Tibial artery (tissue), 4 donors: ENCODE measurements around the gene TRIOBP.

Experiments used
- DNase-seq, 2 donors: peaks; one replicate each; pipeline ENCODE4 v3.0.0-alpha.2; 2019
- H3K27ac ChIP-seq, 2 donors: fragments of 200-600 bp; sonication (generic) in 1 of 2; 1 replicate in 1 of 2; 2 replicates in 1 of 2; pipeline ENCODE4 v1.5.1; 2018 to 2019; ENCODE audit warnings: mild to moderate bottlenecking in 1 of 2
- H3K27me3 ChIP-seq, 2 donors: fragments of 200-600 bp; sonication (generic) in 1 of 2; one replicate each; pipeline versions ENCODE4 v1.5.1 to v1.6.0; 2016 to 2019
- H3K36me3 ChIP-seq, 3 donors: fragments of 200-600 bp; sonication (generic) in 2 of 3; one replicate each; pipeline ENCODE4 v1.5.1; 2016 to 2019; ENCODE audit warnings: mild to moderate bottlenecking in 2 of 3
- H3K4me1 ChIP-seq, 4 donors: fragments of 200-600 bp; sonication (generic) in 2 of 4; 1 replicate in 3 of 4; 2 replicates in 1 of 4; pipeline ENCODE4 v1.5.1; 2016 to 2019
- H3K4me3 ChIP-seq, 2 donors: fragments of 200-600 bp; sonication (generic) in 1 of 2; 1 replicate in 1 of 2; 2 replicates in 1 of 2; pipeline ENCODE4 v1.5.1; 2018 to 2019; ENCODE audit warnings: mild to moderate bottlenecking in 2 of 2
- H3K9me3 ChIP-seq, 3 donors: fragments of 200-600 bp; sonication (generic) in 1 of 3; one replicate each; pipeline ENCODE4 v1.5.1; 2016 to 2019
- CTCF ChIP-seq, 2 experiments: fragments of 200-600 bp in 1 of 2; fragments of 450-650 bp in 1 of 2; IDR thresholded peaks; one replicate each; pipeline ENCODE4 v1.5.1; 2017 to 2019; ENCODE audit warnings: antibody characterized with exemption in 2 of 2, mild to moderate bottlenecking in 1 of 2, moderate library complexity in 1 of 2
- intact Hi-C: fragments of 100-400 bp; cut with DNase I; formaldehyde crosslinking; loops from one replicate; pipeline ENCODE4 v1.15.0; 2023; ENCODE audit warnings: low total_unique reads

The TRIOBP gene

GRCh38 chr22:37681001-37681424, 15.8 kb upstream of the TRIOBP start:
- H3K4me3 ChIP-seq = no peak overlapping the region
- no peak overlapping the region for H3K27ac ChIP-seq
- no peak for DNase-seq
- no peaks in the 10 kb centered on the region for H3K9me3 ChIP-seq
- H3K36me3 ChIP-seq = peaks cover 0 to 23% (median 17%) of the 10 kb centered on the region in 3 donors
- peaks cover 0 to 38% (median 10%) of the 10 kb centered on the region in 4 donors for H3K4me1 ChIP-seq
- H3K27me3 ChIP-seq = no peaks in the 10 kb centered on the region
- intact Hi-C loops = loop anchor here (2.0 to 10.0 kb wide), 3 partner anchors 18 to 74 kb away; no protein-coding TSS in a partner anchor
- TF ChIP-seq CTCF (IDR thresholded peaks at IDR 0.05) = no peak

GRCh38 chr22:37681556-37682049, 15.2 kb upstream of the TRIOBP start:
- H3K27me3 ChIP-seq = no peaks in the 10 kb centered on the region
- peak; percentile 84 to 88 for TF ChIP-seq CTCF (IDR thresholded peaks at IDR 0.05)
- intact Hi-C loops = loop anchor here (2.0 to 10.0 kb wide), 3 partner anchors 19 to 73 kb away; no protein-coding TSS in a partner anchor
- H3K27ac ChIP-seq = no peak overlapping the region
- DNase-seq = peak; percentile 55 to 80
- peaks cover 0 to 33% (median 11%) of the 10 kb centered on the region in 4 donors for H3K4me1 ChIP-seq
- peaks cover 0 to 23% (median 17%) of the 10 kb centered on the region in 3 donors for H3K36me3 ChIP-seq
- H3K4me3 ChIP-seq = no peak overlapping the region
- no peaks in the 10 kb centered on the region for H3K9me3 ChIP-seq

DNA sequence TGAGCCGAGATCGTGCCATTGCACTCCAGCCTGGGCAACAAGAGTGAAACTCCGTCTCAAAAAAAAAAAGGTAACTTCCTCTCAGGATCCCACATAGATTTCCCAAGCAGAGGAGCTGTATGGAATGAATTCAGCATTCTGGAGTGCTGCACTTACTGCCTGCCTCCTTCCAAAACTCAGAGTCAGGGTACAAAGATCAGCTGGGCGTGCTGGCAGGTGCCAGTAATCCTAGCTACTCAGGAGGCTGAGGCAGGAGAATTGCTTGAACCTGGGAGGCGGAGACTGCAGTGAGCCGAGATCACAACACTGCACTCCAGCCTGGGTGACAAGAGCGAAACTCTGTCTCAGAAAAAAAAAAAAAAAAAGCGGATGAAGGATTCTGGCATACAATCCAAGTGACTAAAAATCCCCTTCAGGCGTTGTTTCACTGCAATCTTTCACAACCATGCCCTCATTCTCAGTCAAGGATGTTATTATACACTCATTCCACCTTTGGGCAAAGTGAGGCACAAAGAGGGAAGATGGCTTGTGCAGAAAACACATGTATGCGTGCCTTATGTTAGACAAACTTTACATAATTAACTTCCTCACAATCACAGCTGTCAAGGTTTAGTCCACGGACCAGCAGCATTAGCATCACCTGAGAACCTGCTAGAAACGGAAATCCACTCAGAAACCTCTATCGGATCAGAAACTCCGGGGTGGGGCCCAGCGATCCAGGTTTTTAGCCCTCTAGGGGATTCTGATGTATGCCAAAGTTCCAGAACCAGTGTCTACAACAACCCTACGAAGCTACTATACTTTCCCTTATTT, 11.8 kb upstream of the TRIOBP start:
- no peak overlapping the region for H3K27ac ChIP-seq
- DNase-seq = no peak
- H3K4me1 ChIP-seq = peaks cover 0 to 28% (median 14%) of the 10 kb centered on the region in 4 donors
- intact Hi-C loops = loop anchor here (5.0 to 10.0 kb wide), 2 partner anchors 43 to 70 kb away; no protein-coding TSS in a partner anchor
- no peaks in the 10 kb centered on the region for H3K9me3 ChIP-seq
- H3K27me3 ChIP-seq = no peaks in the 10 kb centered on the region
- TF ChIP-seq CTCF (IDR thresholded peaks at IDR 0.05) = no peak
- H3K4me3 ChIP-seq = no peak overlapping the region
- H3K36me3 ChIP-seq = peaks cover 0 to 19% (median 16%) of the 10 kb centered on the region in 3 donors

- H3K27ac ChIP-seq = peak within 1 kb of the TSS; percentile 82 to 87
- no peak for TF ChIP-seq CTCF (IDR thresholded peaks at IDR 0.05)
- H3K9me3 ChIP-seq = no peaks in the 10 kb centered on the region
- no peaks in the 10 kb centered on the region for H3K27me3 ChIP-seq
- H3K36me3 ChIP-seq = peaks cover 9 to 29% (median 25%) of the 10 kb centered on the region in 3 donors
- intact Hi-C loops = loop anchor here (10.0 kb wide), 1 partner anchor 69 kb away; no protein-coding TSS in a partner anchor
- H3K4me1 ChIP-seq = peaks cover 0 to 24% (median 14%) of the 10 kb centered on the region in 4 donors
- peak; percentile 74 to 88 for DNase-seq
- peak within 1 kb of the TSS; percentile 73 to 88 for H3K4me3 ChIP-seq
Measured at GRCh38 chr22:37686002-37686982, 10.6 kb upstream of the TRIOBP start, which contains the start of gene NOL12. Gene NOL12 (plus strand): TSS chr22:37686343. CDS start chr22:37686393, 50 bp downstream.

DNA sequence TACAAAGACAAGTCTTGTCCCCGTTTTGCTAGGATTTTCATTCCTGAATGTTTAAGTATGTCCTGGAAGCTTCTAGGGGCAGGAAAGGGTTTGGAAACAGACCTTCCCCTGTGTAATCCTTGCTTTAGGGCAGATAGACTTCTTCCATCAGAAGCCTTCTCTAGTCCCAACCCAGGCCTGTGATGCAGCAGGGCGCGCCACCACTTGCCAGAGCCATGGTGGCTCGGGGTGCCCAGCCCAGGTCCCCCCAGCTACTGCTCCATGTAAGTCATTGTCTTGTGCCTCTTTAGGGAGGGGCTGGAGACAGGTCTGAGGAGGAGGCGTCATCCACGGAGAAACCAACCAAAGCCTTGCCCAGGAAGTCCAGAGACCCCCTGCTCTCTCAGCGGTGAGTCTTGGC, 6.4 kb upstream of the TRIOBP start:
- Histone ChIP-seq H3K27me3 (no peaks in the 10 kb centered on the region), H3K36me3 (peaks cover 31 to 50% (median 48%) of the 10 kb centered on the region in 3 donors), H3K4me1 (peaks cover 0 to 20% (median 15%) of the 10 kb centered on the region in 4 donors), H3K9me3 (no peaks in the 10 kb centered on the region), H3K27ac (no peak overlapping the region), H3K4me3 (no peak overlapping the region)
- intact Hi-C loops = no loop called here
- TF ChIP-seq CTCF (IDR thresholded peaks at IDR 0.05) = no peak
- DNase-seq = no peak
